Measurements from ENCODE around the gene FNBP1L.
"Not testable (repeated sequence)": the region's sequence is repeated elsewhere in the genome, so short reads cannot be mapped to it uniquely, and the experiment has no call there.

The FNBP1L gene

GRCh38 chr1:93532780-93533378 lies 85.0 kb downstream of the FNBP1L start:
- DNase-seq (ENCODE audit: low read depth in 2 of 2): no peak

DNA sequence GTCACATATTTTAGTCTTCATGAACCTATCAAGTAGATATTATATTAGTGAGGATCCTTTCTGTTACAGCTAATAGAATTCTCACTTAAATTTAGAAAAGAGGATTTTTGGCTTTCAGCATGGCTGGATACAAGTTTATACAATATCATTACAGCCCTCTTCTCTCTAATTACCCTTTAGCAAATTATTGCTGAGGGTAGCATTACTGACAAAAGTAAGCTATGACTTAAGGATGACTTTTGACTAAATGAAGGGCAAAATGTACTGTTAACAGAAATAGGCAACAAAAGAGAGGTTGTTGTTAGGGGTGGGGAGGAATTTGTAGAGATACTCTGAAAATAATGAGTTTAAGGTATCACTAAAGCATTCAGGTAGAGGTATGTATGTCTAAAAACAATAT lies 85.8 kb downstream of the FNBP1L start:
- no peak for DNase-seq (ENCODE audit: low read depth in 2 of 2)

- DNase-seq (ENCODE audit: low read depth in 2 of 2): no peak
These were observed 89.5 kb downstream of the FNBP1L start for GRCh38 chr1:93537396-93537795.

- no peak for DNase-seq (ENCODE audit: low read depth in 2 of 2)
These were observed 90.0 kb downstream of the FNBP1L start for GRCh38 chr1:93537924-93538323.

DNA sequence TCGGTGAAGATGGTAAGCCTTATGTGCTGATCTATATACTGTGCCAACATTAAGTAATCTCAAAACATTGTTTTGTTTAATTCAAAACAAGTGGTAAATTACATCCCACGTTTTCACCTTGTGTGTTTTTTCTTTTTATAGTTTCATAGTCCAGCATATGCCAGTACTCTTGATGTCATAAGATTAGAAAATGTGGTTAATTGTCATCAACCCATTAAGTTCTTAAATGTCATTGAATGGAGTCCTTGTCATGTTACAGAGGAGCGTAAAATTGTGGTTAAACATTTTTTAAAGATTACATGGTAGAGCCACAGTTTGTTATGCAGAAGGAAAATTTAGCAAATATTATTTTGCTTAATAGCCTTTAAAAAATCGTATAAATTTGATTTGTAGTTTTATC lies 93.1 kb downstream of the FNBP1L start:
- no peak for DNase-seq (ENCODE audit: low read depth in 2 of 2)

- DNase-seq (ENCODE audit: low read depth in 2 of 2): no peak
These were observed 94.5 kb downstream of the FNBP1L start for GRCh38 chr1:93542398-93542797.

DNA sequence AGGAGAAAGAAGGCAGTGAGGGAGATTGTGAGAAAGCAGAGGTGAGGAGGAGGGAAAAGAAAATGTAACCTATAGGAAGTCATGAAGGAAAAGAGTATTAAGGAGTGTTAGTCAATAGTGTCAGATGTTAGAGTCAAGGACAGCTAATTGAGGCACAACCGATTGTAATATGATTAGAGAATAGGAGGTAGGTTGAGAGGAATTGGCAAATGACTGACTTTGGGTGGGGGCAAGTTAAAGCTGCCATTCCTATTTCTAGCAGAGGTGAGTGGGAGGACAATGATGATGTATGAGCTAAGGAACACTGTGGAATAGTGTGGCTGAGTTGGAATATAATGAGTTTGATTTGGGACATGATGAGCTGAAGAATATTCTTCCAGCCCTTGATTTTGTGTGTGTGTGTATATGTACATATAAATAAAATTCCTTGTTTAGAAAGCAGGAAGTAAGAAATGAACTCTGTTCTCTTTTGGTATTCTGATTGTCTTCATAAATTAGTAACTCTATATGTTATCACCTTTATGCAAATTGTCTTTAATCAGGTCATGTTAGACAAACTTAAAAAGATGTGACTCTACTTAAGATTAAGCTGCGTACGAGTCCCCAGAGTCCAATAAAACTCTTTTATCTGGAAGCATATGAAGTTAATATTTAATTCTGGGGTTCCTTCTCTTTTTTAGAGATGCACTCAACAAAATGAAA lies 98.4 kb downstream of the FNBP1L start:
- DNase-seq (ENCODE audit: low read depth in 2 of 2): no peak

DNA sequence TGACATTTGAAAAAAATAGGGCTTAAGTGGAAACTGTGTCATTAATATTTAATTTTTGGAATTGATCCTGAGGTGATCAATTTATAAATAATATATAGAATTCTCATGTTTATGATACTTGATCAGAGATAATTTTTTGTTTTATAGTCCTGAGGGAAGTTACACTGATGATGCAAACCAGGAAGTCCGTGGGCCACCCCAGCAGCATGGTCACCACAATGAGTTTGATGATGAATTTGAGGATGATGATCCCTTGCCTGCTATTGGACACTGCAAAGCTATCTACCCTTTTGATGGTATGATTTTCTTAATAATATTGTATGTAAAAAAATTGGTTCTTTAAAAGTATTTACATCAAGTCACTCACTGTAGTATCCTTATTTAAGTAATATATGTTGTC lies 101.2 kb downstream of the FNBP1L start:
- no peak for DNase-seq (ENCODE audit: low read depth in 2 of 2)

GRCh38 chr1:93549811-93550210 lies 101.9 kb downstream of the FNBP1L start:
- DNase-seq (ENCODE audit: low read depth in 2 of 2): no peak

DNA sequence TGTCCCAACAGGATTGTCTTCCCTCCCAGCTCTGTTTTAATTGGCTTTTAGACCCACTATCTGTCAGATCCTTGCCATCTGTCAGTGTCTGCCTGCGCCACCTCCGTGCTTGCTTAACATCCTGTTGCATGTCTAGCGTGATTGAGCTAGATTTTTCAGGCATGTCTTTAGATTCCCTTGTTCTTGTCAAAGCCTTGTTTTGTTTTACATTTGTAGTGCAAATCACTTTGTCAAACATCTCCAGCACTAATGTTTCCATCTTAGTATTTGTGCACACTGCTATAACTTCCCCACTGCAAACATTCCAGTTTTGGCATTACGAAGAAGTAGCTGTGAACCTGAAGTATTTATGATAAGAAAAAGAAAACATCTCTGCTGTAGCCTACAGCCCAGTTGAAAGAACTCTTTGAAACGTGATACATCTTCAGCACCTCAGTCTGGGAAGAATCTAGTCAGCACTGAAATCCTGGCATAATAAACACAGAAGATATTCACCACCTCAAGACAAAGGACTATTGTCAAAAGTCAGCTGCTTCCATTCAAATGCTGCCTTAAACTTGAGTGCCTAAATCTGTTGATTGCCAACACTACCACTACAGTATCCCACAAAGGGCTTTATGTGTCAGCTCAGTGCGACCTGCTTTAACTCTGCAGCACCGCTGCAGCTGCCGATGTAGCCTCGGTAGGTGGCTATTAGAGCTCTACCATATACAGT lies 105.0 kb downstream of the FNBP1L start:
- no peak for DNase-seq (ENCODE audit: low read depth in 2 of 2)

GRCh38 chr1:93553886-93554490 lies 106.1 kb downstream of the FNBP1L start:
- DNase-seq (ENCODE audit: low read depth in 2 of 2): not testable (repeated sequence)

- DNase-seq (ENCODE audit: low read depth in 2 of 2): no peak
These were observed 107.3 kb downstream of the FNBP1L start for GRCh38 chr1:93554883-93555872.

DNA sequence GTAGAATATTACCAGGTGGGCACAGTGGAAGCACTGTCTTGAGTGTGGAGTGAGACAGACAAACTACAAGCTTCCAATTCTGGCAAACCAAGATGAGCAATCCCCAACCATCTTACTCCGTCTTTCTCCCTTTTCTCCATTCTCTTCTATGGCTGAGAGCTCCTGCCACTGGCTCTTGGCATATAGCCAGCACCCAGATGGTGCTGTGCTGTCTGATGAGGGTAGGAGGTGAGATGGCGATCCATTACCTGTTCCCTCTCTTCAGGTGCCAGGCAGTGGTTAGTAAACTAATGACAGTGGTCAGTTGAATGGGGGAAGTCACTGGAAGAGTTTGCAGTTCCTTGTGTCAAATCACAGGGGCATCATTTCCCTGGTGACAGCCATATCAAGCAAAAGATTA lies 108.4 kb downstream of the FNBP1L start:
- no peak for DNase-seq (ENCODE audit: low read depth in 2 of 2)

DNA sequence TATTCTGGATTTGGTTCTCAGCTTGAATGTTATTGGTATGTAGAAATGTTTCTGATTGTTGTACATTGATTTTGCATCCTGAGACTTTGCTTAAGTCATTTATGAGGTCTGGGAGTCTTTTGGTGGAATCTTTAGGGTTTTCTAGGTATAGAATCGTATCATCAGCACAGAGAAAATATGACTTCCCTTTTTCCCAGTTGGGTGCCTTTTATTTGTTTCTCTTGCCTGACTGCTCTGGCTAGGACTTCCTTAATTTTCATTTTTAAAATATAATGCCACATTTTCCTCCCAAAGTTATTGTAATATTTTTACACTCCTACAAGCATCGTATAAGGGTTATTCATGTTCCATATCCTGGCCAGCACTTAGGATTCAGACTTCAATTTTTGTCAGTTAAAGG lies 111.1 kb downstream of the FNBP1L start:
- no peak for DNase-seq (ENCODE audit: low read depth in 2 of 2)

DNA sequence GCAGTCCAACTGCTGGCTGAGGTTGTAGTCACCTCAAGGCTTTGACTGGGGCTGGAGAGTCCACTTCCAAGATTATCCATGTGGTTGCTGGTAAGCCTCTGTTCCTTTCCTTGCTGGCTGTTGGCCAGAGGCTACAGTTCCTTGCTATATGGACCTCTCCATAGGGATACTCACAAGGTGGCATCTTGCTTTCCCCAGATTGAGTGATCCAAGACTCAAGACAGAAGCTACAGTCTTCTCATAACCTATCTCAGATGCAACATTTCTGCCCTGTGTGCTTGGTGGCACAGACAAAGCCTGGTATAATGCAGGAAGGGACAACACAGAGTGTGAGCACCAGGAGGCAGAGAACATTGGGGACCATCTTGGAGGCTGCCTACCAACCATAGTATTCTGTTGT lies 111.8 kb downstream of the FNBP1L start:
- DNase-seq (ENCODE audit: low read depth in 2 of 2): no peak

GRCh38 chr1:93565496-93566206 lies 117.7 kb downstream of the FNBP1L start:
- no peak for DNase-seq (ENCODE audit: low read depth in 2 of 2)

GRCh38 chr1:93566227-93566626 lies 118.3 kb downstream of the FNBP1L start:
- no peak for DNase-seq (ENCODE audit: low read depth in 2 of 2)

DNA sequence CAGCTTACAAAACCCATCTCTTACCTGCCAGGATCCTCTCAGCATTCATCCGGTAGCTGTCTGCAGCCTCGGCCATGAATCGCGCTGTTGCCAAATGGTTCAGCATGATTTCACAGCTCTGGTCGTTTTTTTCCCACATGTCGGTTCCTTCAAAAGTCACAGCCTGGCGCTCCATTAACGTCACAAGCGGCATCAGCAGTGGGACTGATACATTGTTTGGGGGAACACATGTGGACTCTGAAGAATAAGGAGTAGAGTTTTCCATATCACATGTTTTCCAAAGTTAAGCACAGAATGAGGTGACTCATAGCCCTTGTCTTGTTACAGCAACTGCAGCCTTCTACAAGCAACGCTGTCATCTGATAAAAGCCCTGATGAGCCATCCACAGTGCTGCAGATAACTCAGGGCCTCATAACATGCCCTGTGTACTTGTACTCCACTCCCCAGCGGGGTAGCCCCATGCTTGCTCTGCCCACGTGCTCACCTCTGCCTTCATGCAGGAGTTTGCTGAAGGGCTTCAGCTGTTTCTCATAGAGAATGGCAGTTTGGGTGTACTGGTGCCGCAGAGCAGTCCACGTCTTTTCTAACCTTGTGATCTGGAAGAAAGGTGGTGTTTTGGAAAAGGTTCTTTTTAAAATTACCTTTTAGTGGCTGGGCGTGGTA lies 119.5 kb downstream of the FNBP1L start:
- DNase-seq (ENCODE audit: low read depth in 2 of 2): no peak

GRCh38 chr1:93569489-93569888 lies 121.6 kb downstream of the FNBP1L start:
- no peak for DNase-seq (ENCODE audit: low read depth in 2 of 2)

GRCh38 chr1:93571623-93572310 lies 123.8 kb downstream of the FNBP1L start:
- no peak for DNase-seq (ENCODE audit: low read depth in 2 of 2)
